ENCODE results near the gene SYNE3. TPM values are rescaled to one million over a fixed set of nuclear protein-coding genes. Genes with fewer than 3 reads are reported as not detected.

SYNE3 gene
- total and polyA plus RNA-seq, 10 of the 15 experiments (the other 5 are each of a cell fraction or from before 2014, with no cell fraction given): 1.4 to 44.1 (median 13.4) TPM

DNA sequence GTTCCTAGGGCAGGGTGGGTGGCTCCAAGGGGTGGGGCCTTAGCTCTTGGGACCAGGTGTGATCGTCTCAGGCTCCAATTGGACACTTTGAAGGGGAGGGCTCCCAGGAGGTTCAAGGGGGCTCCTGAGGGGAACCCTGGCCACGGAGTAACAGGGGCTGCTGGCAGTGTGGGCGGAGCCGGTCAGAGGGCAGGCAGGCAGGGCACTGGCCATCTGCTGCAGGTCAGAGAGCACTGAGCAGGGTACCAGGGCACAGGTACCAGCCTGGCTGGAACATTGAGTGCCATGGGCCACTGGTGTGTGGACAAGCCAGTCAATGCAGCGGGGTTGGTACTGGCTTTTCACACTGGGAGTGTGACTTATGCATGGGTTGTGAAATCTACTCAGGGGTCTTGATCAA is 32.2 kb downstream of the SYNE3 start:
- no peak for FAIRE-seq
- H3K27ac ChIP-seq (ENCODE audit: control insufficient read depth, insufficient read depth): no peak overlapping the region
- POLR2A ChIA-PET: interaction anchor here (1.0 to 1.1 kb wide), 2 partner anchors 10 to 21 kb away, joined by 3 to 4 read pairs; no protein-coding TSS in a partner anchor
- WGBS (ENCODE audit: insufficient coverage, insufficient replicate concordance, low lambda C conversion rate, missing lambda C conversion rate): 70% methylated on average over 5 of the region's 5 CpGs
- no peak for TF ChIP-seq KDM1A (IDR thresholded peaks at IDR 0.05; ENCODE audit: borderline replicate concordance)
- TF ChIP-seq RAD21 (IDR thresholded peaks at IDR 0.05; ENCODE audit: insufficient read depth, low read depth, low read length): no peak
- no peak for TF ChIP-seq ZNF24 (IDR thresholded peaks at IDR 0.05)
- TF ChIP-seq, protein P1, sequence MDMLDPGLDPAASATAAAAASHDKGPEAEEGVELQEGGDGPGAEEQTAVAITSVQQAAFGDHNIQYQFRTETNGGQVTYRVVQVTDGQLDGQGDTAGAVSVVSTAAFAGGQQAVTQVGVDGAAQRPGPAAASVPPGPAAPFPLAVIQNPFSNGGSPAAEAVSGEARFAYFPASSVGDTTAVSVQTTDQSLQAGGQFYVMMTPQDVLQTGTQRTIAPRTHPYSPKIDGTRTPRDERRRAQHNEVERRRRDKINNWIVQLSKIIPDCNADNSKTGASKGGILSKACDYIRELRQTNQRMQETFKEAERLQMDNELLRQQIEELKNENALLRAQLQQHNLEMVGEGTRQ (IDR thresholded peaks at IDR 0.05; ENCODE audit: borderline replicate concordance, low read depth, low read length): no peak
- no peak for TF ChIP-seq RELA (IDR thresholded peaks at IDR 0.05; ENCODE audit: borderline replicate concordance, partially characterized antibody)
- TF ChIP-seq, protein P2, sequence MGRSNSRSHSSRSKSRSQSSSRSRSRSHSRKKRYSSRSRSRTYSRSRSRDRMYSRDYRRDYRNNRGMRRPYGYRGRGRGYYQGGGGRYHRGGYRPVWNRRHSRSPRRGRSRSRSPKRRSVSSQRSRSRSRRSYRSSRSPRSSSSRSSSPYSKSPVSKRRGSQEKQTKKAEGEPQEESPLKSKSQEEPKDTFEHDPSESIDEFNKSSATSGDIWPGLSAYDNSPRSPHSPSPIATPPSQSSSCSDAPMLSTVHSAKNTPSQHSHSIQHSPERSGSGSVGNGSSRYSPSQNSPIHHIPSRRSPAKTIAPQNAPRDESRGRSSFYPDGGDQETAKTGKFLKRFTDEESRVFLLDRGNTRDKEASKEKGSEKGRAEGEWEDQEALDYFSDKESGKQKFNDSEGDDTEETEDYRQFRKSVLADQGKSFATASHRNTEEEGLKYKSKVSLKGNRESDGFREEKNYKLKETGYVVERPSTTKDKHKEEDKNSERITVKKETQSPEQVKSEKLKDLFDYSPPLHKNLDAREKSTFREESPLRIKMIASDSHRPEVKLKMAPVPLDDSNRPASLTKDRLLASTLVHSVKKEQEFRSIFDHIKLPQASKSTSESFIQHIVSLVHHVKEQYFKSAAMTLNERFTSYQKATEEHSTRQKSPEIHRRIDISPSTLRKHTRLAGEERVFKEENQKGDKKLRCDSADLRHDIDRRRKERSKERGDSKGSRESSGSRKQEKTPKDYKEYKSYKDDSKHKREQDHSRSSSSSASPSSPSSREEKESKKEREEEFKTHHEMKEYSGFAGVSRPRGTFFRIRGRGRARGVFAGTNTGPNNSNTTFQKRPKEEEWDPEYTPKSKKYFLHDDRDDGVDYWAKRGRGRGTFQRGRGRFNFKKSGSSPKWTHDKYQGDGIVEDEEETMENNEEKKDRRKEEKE (IDR thresholded peaks at IDR 0.05): no peak
- peaks cover 49% of the 10 kb centered on the region for H3K79me2 ChIP-seq (ENCODE audit: control insufficient read depth, insufficient read depth, low read length)
- CTCF ChIA-PET: no interaction called here
- H3K4me1 ChIP-seq (ENCODE audit: control insufficient read depth, insufficient read depth, low read length): peaks cover 28% of the 10 kb centered on the region
- H3K27me3 ChIP-seq (replicated peaks in 1 of 2; ENCODE audit: control insufficient read depth in 2 of 2, insufficient read depth in 2 of 2, low read length in 1 of 2): no peaks in the 10 kb centered on the region
- SMC1A ChIA-PET (ENCODE audit: uncharacterized antibody, unreplicated experiment): interaction anchor here (1.9 kb wide), 1 partner anchor 8 kb away, joined by 5 read pairs; no protein-coding TSS in a partner anchor
- H3K4me3 ChIP-seq: no peak overlapping the region
- H3K9ac ChIP-seq (ENCODE audit: control insufficient read depth, insufficient read depth, low read length): no peak overlapping the region
- H3K4me2 ChIP-seq (ENCODE audit: control insufficient read depth, insufficient read depth): no peak overlapping the region
- no peak for ATAC-seq
- no peaks in the 10 kb centered on the region for H4K20me1 ChIP-seq (ENCODE audit: control insufficient read depth, insufficient read depth)
- in situ Hi-C loops (cut with MboI) (no loop called here), intact Hi-C loops (cut with micrococcal nuclease; ENCODE audit: unreplicated experiment) (no loop called here)
- H2AFZ ChIP-seq (ENCODE audit: control insufficient read depth, low read depth, low read length): no peak overlapping the region
- H3K9me3 ChIP-seq (replicated peaks; ENCODE audit: control insufficient read depth, insufficient read depth, low read length): no peaks in the 10 kb centered on the region
- no peak for DNase-seq (ENCODE audit: low read depth, low spot score)
- no TSS peak for BruUV-seq (replicated peaks)
- RAD21 ChIA-PET (ENCODE audit: unreplicated experiment): no interaction called here
- H3K36me3 ChIP-seq (ENCODE audit: control insufficient read depth in 2 of 2, insufficient read depth in 2 of 2, low read length in 1 of 2): peaks cover 2 to 10% of the 10 kb centered on the region in 2 experiments; a peak in 3 of 4 replicates

Data from GM12878 (cell line).